NCI-H1436 (cell line): ENCODE results near the gene CYTH3.

ENCODE experiments used
- DNase-seq: peaks from one replicate; lab custom pipeline; 2025; lab: John Stamatoyannopoulos, UW

CYTH3 gene

DNA sequence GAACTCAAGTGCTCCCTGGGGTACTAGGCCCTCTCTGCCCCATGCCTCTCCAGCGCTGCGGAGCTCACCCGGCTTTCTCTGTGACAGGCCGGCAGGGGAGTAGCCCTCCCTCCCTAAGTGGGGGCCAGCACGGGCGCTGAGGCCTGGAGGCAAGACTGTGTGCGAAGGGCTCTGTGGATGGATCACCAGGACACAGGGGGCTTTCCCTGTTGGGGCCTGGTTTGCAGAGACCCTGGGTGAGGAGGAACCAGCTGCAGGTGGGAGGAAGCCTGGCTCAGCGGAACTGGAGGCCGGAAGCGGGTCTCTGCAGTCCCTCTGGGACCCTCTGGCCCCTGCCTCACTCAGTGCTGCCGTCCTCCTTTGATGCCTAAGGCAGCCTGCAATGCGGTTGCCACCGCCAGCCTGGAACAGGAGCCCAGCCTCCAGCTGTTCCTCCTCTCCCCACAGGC, 106.0 kb downstream of the CYTH3 start:
- no peak for DNase-seq

DNA sequence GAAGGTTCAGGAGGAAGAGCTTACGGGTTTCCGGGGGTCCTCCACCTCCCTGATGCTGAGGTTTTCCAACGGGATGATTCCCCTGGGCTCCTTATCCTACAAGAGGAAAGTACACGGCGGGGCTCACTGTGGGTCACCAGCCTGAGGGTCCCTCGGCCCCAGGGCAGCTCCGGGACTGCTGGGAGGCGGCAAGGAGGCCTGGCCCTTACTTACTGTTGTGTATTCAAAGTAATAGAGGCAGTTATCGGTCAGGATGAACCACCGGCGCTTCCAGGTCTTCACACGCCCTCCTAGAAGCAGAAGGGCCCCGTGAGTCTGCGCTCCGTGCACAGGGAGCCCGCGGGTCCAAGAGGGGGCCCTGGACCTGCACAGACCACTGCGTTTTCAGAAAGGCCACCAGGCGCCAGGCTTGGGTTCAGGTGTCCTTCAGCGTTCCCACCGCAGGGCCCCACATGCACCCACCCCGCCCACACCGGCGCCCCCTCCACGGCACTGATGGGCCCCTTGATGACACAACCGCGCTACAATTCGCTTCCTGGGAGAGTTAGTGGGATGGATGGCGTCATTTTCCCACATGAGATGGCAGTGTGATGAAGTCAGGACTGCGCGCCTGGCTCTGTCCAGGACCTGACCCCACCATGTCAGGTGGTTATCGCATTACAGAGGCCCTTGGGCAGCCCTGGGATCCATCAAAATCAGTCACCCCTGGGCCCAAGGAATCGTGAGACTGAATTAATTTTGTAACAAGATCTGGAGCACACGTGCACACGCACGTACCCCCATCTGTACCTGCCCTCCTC, 106.7 kb downstream of the CYTH3 start:
- DNase-seq, result no peak

DNA sequence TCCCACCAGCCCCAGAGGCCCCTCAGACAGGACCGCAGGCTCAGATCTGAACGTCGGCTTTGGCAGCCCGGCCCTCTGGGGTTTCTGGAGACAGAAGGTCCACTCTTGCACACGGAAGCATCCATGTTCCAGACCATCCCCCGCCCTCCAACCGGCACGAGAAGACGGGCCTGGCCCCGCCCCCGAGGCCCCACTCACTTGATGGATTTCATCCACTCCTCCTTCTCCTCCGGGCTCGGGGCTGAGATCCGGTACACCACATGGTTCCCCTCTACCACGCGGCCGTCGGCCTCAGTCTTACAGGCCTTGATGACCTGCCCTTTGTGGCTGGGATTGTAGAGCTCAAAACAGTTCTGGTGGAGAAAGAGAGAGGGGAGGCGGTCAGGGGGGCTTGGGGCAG, 107.3 kb downstream of the CYTH3 start:
- no peak for DNase-seq

DNA sequence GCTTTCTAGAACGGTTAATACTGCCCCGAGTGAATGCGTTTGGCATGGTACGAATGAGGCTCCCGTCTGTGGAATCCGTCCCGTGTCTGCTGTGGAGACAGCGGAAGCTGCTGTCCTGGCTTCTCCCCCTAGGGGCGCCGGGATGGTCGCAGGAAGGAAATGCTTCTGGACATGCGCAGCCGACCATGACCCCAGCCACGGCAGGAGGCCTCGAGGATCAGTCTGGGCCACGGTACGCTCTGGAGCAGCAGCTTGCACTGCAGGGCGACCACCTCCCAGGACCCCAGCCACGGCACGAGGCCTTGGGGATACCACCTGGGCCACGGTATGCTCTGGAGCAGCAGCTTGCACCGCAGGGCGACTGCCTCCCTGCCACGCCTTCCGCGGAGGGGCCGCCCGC, 107.9 kb downstream of the CYTH3 start:
- DNase-seq, result no peak

DNA sequence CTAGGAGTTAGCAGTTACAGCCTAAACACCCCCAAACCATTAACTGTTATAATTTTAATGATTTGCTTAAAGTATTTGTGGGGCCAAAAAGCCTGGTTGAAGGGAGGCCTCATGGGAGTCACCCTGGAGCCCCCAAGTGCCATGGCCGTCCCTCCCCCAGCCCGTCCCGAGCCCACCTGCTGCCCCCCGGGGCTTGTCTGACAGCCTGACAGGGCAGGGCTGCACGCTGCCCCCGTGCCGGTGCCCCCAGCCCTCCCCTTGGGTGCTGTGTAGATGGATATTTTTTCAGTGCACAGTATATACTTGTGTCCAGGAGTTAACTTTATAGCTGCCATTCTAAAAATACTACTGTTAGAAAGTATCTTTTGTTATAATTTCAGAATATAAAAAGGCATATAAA, 108.4 kb downstream of the CYTH3 start:
- no peak for DNase-seq

DNA sequence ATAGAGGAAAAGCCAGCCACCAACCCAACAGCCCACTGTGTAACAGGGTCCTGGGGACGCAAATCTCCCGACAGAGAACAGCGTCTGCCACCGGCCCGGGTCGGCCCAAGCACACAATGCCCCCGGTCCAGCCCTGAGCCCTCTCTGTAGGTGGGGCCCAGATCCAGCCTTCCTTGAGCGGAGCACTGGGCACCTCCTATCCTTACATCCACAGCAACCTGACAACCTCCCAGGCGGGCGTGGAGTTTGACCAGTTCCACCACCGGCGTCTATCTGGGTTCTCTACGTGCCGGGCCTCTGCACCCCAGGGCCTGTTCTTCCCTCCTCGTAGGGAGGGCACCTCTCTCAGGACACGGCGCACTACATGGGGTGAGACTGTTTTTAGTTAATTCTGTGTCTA, 109.0 kb downstream of the CYTH3 start:
- DNase-seq, result no peak

DNA sequence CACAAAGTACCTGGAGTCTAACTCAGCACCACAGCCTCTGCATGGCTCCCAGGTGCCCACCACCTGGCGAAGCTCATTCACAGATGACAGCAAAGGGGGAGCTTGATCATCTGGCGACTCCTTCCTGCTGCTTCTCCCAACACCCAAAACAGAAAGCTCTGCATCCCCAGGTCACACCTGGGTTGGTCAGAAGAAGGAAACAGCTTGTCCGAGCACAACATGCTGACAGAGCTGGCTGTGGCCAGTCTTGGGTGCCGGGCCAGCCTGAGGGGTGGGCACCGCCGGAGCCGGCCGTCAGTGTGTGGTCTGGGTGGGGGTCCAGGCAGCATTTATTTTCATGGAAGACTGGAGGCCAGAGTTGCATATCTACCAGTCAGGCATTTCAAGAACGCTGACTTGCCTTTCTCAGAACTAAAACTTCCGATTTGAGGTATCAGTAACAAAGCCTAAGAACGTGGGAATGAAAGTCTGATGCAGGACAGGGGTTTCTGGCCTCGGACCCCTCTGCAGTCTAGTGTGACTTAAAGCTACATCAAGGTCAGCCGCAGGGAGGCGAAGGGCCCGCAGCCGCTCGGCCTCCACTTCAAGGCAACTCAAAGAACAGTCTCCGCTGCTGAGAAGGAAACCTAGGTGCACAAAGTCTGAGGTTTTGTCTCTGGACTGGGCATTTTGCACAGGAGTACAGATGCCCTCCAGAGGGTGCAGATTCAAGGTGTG, 109.6 kb downstream of the CYTH3 start:
- DNase-seq, result no peak

DNA sequence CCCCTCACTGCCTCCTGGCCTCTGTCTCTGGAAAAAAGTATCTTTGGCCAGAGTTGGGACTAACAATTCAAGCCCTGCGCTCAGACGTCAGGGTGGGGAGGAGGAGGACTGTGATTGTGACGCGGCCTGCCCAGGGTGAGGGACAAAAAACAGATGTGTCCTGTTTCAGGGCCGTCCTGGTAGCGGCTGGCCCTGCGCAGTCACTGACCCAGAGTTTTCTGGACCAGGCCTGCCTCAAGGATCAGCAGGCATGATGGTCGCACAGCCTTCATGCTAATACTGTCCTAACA, 110.1 kb downstream of the CYTH3 start:
- DNase-seq, result no peak

DNA sequence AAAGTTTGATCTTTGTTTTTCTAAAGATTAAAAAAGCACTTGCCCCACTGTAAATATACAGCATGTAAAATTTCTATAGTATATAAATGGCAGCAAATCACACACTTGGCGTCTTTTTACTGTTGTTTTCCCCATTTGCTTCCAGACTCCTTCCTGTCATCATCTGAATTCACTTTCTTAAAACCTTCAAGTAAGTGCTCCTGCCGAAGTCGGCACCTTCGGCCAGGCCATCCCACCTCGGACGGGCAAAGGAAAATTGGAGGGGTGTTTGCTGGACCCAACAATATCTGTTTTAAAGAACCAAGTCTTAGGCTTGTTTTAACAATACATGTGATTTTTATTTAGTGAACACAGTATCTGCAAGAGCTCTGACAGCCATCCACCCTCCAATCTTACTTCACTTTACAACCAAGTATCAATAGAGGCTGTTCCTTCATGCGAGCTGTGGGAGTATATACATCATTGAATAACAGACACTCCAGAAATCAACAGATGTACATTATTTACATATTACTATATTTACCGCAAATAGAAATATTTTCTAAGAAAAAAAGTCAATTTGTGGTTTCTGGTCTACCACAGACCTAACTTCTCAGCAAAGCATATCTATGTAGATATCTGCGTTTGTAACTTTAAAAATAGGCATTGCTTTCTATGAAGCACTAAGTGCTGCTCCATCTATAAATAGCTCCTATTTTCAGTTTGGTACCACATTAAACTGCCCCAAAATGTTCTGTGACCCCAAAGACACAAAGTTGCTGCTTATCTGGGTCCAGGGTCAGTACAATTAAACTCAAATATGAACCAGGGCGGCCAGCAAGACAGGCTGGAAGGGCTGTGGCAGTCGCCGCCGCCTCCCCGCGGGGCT, 110.7 kb downstream of the CYTH3 start:
- DNase-seq, result no peak

DNA sequence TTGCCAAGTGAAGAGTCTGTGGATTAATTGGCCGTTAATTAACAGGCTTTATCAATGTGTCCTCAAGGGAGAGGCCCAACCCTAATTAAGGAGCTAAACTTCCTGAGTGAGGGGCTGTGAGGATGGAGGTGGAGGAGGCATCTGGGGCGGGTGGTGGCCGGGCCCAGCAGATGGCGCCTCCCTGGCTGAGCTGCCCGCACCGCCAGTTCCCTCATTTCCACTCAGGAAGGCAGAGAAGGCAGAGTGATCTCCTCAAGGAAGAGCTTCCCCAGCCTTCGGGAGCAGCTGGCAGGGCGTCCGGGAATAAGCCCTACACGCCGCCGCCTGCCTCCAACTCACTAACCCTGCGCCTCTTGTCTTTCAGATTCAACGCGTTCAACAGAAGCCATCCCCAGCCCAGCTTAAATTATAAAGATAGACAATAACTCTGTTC, 112.2 kb downstream of the CYTH3 start:
- no peak for DNase-seq

DNA sequence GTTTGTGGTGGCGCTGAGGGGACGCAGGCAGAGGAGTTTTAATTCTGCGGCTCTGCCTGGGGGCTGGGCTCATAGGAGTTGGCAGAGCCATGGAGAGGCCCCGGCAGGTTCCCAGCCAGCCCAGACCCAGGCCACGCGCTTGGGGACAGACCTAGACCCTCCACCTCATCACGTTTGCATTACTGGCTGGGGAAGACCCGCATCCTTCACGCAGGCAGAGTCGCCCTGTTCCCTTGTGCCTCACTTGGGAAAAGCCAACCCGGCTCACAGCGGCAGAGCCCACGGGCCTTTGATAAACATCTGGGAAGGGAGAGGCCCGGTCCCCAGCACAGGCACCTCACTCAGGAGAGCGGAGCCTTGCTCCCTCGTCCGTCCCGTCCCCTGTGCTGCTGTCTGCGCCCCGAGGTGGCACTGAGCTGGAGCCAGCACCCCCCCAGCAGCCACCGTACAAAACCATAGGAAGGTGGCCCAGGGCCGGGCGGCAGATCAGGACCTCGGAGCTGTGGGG, 112.8 kb downstream of the CYTH3 start:
- no peak for DNase-seq

DNA sequence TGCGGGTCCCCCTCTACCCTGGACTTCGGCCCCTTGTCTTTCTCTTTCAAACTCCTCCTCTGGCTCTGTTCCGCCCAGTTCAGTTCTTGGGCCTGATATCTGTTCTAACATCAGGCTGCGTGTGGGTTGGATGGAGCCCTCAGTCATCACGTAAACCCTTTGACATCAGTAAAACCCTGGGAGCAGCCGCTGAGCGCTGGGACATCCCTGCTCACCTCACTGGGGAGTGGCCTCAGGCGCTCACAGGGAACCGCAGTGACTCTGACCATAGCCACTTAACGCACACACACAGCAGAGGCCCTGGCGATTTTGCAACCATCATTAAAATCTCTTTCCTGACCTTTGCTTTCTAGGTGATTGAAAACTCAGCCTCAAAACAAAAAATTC, 113.3 kb downstream of the CYTH3 start:
- no peak for DNase-seq

DNA sequence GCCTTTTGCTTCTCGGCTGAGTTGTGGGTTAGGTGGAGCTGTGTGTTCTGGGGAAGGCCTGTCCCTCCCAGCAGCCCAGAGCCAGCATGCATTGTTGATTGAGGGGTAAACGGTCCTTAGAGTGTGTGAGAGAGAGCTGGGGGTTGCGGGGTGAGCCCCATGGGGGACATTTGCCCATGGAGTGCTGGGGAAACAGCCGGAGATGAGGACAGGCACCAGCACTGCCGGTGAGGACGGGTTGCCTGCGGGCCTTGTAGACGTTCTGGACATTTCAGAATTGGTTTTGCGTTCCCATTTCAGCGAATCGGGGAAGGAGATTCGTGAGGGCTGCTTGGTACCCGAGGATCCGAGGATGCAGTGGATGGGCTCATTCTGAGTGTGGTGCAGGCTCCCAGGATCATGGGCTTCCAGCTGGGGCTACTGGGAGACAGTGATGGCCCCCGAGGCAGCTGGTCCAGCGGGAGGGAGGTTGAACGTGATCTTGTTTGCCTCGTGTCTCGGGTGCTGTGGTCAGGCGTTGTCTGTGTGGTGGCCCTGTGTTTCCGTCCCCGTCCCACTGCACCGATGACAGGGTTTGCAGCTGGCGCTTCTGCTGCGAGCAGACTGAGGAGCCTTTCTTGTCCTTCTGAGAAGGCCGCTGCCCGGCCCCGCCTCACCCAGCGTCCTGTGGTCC, 113.9 kb downstream of the CYTH3 start:
- no peak for DNase-seq

DNA sequence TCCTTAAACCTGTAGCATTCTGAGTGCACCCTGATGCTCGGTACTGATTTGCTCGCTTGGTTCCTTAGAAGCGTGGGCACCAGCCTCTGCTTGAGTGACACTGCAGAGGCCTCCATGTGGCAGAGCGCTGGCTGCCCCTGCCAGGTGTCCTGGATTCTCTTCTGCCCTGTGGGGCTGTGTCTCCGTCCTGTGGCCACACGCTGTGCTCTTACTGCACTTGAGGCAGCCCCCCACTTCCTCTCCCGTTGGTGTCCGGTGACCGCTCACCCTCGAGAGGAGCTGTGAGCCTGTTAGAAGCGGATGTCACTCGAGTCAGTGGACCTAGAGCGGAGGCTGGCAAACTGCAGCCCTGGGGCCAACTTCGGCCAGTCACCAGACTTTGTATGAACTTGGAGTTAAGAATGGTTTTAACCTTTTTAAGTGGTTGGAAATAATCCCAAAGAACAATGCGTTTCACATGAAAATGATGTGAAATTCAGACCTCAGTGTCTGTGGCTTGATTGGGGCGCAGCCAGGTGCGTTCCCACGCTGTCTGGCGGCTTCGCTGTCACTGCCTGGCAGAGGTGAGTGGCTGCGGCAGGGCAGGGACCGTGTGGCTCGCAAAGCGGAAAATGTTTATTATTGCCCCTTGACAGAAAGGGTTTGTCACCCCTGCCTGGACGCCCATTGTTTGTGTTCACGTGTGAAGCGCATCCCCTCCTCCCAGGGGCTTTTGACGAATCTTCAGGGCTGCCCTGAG, 114.6 kb downstream of the CYTH3 start:
- DNase-seq, result no peak

DNA sequence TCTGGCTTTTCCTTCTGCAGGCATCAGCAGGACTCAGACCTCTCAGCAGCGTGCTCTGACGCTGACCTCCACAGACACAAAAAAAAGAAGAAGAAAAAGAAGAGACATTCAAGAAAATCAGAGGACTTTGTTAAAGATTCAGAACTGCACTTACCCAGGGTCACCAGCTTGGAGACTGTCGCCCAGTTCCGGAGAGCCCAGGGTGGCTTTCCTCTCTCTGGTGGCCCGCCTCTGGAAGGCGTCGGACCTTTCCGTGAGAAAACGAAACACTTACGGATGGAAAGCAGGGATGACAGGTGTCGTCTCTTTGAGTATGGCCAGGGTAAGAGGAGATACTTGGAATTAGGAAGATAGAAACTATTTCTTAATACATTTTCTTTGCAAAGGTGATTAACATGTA, 115.7 kb downstream of the CYTH3 start:
- no peak for DNase-seq

DNA sequence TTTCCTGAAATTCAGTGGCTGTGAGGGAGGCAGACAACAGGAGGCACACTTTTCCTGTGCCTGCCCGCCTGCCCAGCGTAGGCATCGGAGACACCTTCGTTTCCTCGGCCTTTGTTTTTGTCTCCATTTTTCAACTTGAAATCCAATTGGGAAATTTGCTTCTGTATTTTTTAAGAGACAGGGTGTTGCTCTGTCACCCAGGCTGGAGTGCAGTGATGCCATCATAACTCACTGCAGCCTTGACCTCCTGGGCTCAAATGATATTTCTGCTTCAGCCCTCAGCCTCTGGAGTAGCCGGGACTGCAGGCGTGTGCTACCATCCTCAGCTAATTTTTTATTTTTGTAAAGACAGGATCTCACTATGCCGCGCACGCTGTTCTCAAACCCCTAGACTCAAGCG, 116.8 kb downstream of the CYTH3 start:
- DNase-seq, result no peak

DNA sequence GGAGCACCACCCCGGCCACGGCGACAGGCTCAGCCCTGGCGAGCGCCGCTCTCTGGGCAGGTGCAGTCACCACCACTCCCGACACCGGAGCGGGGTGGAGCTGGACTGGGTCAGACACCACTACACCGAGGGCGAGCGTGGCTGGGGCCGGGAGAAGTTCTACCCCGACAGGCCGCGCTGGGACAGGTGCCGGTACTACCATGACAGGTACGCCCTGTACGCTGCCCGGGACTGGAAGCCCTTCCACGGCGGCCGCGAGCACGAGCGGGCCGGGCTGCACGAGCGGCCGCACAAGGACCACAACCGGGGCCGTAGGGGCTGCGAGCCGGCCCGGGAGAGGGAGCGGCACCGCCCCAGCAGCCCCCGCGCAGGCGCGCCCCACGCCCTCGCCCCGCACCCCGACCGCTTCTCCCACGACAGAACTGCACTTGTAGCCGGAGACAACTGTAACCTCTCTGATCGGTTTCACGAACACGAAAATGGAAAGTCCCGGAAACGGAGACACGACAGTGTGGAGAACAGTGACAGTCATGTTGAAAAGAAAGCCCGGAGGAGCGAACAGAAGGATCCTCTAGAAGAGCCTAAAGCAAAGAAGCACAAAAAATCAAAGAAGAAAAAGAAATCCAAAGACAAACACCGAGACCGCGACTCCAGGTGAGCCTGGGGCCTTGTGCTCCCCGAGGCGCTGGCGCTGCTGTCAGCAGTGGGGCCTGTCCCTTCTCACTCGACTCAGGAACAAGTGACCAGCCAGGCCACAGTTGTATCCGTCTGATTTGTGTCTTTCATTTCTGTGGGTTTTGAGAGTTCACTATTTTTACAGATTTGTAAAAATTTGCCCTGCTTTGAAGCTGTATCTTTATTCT, 117.7 kb downstream of the CYTH3 start:
- no peak for DNase-seq

DNA sequence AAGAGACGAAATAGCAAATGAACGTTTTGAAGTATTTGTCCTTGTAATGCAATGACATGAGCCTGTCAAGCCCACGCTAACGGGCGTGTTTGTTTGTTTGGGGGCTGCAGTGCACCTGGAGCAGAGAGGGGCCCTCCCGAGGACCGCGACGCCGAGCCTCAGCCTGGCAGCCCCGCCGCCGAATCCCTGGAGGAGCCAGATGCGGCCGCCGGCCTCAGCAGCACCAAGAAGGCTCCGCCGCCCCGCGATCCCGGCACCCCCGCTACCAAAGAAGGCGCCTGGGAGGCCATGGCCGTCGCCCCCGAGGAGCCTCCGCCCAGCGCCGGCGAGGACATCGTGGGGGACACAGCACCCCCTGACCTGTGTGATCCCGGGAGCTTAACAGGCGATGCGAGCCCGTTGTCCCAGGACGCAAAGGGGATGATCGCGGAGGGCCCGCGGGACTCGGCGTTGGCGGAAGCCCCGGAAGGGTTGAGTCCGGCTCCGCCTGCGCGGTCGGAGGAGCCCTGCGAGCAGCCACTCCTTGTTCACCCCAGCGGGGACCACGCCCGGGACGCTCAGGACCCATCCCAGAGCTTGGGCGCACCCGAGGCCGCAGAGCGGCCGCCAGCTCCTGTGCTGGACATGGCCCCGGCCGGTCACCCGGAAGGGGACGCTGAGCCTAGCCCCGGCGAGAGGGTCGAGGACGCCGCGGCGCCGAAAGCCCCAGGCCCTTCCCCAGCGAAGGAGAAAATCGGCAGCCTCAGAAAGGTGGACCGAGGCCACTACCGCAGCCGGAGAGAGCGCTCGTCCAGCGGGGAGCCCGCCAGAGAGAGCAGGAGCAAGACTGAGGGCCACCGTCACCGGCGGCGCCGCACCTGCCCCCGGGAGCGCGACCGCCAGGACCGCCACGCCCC, 118.5 kb downstream of the CYTH3 start:
- DNase-seq, result no peak

DNA sequence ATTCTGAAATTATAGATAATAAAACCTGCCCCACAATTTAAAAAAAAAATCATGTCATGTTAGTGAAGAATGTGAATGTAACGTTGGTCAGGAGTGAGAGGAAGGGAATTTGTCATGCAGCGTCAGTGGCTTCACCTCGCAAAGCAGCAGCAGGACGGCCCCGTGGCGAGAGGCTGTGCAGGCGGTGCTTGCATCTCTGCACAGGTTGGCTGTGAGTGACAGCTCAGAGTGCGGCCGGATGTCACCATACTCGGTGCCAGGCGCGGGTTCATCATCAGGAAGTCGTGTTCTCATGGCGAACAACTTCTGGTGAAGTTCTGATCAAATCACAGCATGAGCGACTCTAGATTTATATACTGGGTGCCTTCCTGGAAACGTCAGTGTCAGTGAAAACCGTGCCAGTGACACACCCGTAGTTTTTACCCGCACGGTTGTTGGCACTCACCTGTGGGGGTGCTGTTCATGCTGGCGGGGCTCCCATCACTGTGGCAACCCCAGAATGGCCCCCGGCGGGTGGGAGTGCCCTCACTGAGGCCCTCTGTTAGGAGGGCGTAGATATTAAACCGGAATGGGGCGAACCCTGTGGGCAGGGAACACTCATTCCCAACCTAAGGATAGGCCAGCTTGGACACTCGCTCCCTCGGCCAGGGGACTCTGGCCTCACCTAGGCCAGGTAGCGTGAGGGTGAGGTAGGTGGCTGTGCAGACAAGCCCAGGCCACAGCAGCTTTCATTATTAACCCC, 120.3 kb downstream of the CYTH3 start:
- DNase-seq, result no peak
